ENCODE data around the gene NIP7. TPM values are rescaled to one million over a fixed set of nuclear protein-coding genes. Genes with fewer than 3 reads are reported as not detected.

NIP7 gene
- total RNA-seq, 1 experiment from 2014 or later = 35.3 TPM

GRCh38 chr16:69319381-69319780 lies 20.2 kb upstream of the NIP7 start:
- intact Hi-C loops (cut with micrococcal nuclease; ENCODE audit: unreplicated experiment) (no loop called here), in situ Hi-C loops (cut with HindIII; ENCODE audit: low pct_unique_long_range_greater_than_20kb, low sequenced_read_pairs) (no loop called here)
- Histone ChIP-seq H3K4me3 (ENCODE audit: low read depth in 2 of 2, low read length in 2 of 2) (no peak overlapping the region), H3K27me3 (ENCODE audit: control insufficient read depth, insufficient read depth, low read length) (no peaks in the 10 kb centered on the region), H3K27ac (ENCODE audit: low read length) (no peak overlapping the region), H3K4me1 (ENCODE audit: control insufficient read depth, insufficient read depth, low read length) (peaks cover 5% of the 10 kb centered on the region), H3K9me3 (ENCODE audit: control insufficient read depth, insufficient read depth, low read depth, low read length) (no peaks in the 10 kb centered on the region), H3K36me3 (ENCODE audit: control insufficient read depth, insufficient read depth, low read length) (no peaks in the 10 kb centered on the region; the same call in none of the 2 replicates)
- no peak for DNase-seq (ENCODE audit: low read depth, low spot score)
- ChIA-PET CTCF (no interaction called here), POLR2A (no interaction called here)
- no peak for TF ChIP-seq REST (IDR thresholded peaks at IDR 0.05; ENCODE audit: insufficient read depth in 1 of 2, low read depth in 2 of 2, low read length in 1 of 2)
- no peak for TF ChIP-seq POLR2AphosphoS5 (IDR thresholded peaks at IDR 0.05; ENCODE audit: low read depth, low read length)
- no peak for TF ChIP-seq TCF7L2 (IDR thresholded peaks at IDR 0.05; ENCODE audit: low read depth, low read length)
- no peak for TF ChIP-seq CTCF (IDR thresholded peaks at IDR 0.05)
- no peak for TF ChIP-seq SIN3A (IDR thresholded peaks at IDR 0.05; ENCODE audit: borderline replicate concordance, insufficient read depth, low read depth, low read length)
- BruUV-seq (replicated peaks) = no TSS peak
- no peak for ATAC-seq

- H3K27me3 ChIP-seq (ENCODE audit: control insufficient read depth, insufficient read depth, low read length) = no peaks in the 10 kb centered on the region
- POLR2A ChIA-PET = no interaction called here
- H3K27ac ChIP-seq (ENCODE audit: low read length) = no peak overlapping the region
- H3K4me1 ChIP-seq (ENCODE audit: control insufficient read depth, insufficient read depth, low read length) = peaks cover 10% of the 10 kb centered on the region
- CTCF ChIA-PET = no interaction called here
- no peak for DNase-seq (ENCODE audit: low read depth, low spot score)
- no peaks in the 10 kb centered on the region; the same call in 1 of the 2 replicates for H3K36me3 ChIP-seq (ENCODE audit: control insufficient read depth, insufficient read depth, low read length)
- in situ Hi-C loops (cut with HindIII; ENCODE audit: low pct_unique_long_range_greater_than_20kb, low sequenced_read_pairs) (no loop called here), intact Hi-C loops (cut with micrococcal nuclease; ENCODE audit: unreplicated experiment) (no loop called here)
- no peaks in the 10 kb centered on the region for H3K9me3 ChIP-seq (ENCODE audit: control insufficient read depth, insufficient read depth, low read depth, low read length)
- TF ChIP-seq SIN3A (IDR thresholded peaks at IDR 0.05; ENCODE audit: borderline replicate concordance, insufficient read depth, low read depth, low read length) (no peak), TCF7L2 (IDR thresholded peaks at IDR 0.05; ENCODE audit: low read depth, low read length) (no peak)
- ATAC-seq = no peak
- H3K4me3 ChIP-seq (ENCODE audit: low read depth in 2 of 2, low read length in 2 of 2) = no peak overlapping the region
- no TSS peak for BruUV-seq (replicated peaks)
Observed at GRCh38 chr16:69319826-69320739, 19.5 kb upstream of the NIP7 start.

GRCh38 chr16:69320740-69321073 lies 18.9 kb upstream of the NIP7 start:
- BruUV-seq (replicated peaks) = no TSS peak
- no peak overlapping the region for H3K27ac ChIP-seq (ENCODE audit: low read length)
- DNase-seq (ENCODE audit: low read depth, low spot score) = no peak
- no peaks in the 10 kb centered on the region; the same call in 1 of the 2 replicates for H3K36me3 ChIP-seq (ENCODE audit: control insufficient read depth, insufficient read depth, low read length)
- in situ Hi-C loops (cut with HindIII; ENCODE audit: low pct_unique_long_range_greater_than_20kb, low sequenced_read_pairs) (no loop called here), intact Hi-C loops (cut with micrococcal nuclease; ENCODE audit: unreplicated experiment) (no loop called here)
- ChIA-PET POLR2A (no interaction called here), CTCF (no interaction called here)
- TF ChIP-seq POLR2AphosphoS5 (IDR thresholded peaks at IDR 0.05; ENCODE audit: low read depth, low read length) (no peak), TCF7L2 (IDR thresholded peaks at IDR 0.05; ENCODE audit: low read depth, low read length) (no peak), REST (IDR thresholded peaks at IDR 0.05; ENCODE audit: insufficient read depth in 1 of 2, low read depth in 2 of 2, low read length in 1 of 2) (no peak), CTCF (IDR thresholded peaks at IDR 0.05) (no peak), SIN3A (IDR thresholded peaks at IDR 0.05; ENCODE audit: borderline replicate concordance, insufficient read depth, low read depth, low read length) (no peak)
- no peaks in the 10 kb centered on the region for H3K9me3 ChIP-seq (ENCODE audit: control insufficient read depth, insufficient read depth, low read depth, low read length)
- H3K4me1 ChIP-seq (ENCODE audit: control insufficient read depth, insufficient read depth, low read length) = peaks cover 10% of the 10 kb centered on the region
- H3K4me3 ChIP-seq (ENCODE audit: low read depth in 2 of 2, low read length in 2 of 2) = no peak overlapping the region
- ATAC-seq = no peak
- no peaks in the 10 kb centered on the region for H3K27me3 ChIP-seq (ENCODE audit: control insufficient read depth, insufficient read depth, low read length)

Measured in Panc1 (cell line).